ENCODE data around the gene PRRT1B.

Gene PRRT1B

GRCh38 chr9:131577005-131578000, 32.0 kb downstream of the PRRT1B start:
- intact Hi-C loops (cut with DNase I) = no loop called here
- peak in 2 of 10 donors; percentile 52 to 69 for DNase-seq

GRCh38 chr9:131578021-131578420, 32.7 kb downstream of the PRRT1B start:
- intact Hi-C loops (cut with DNase I) = no loop called here
- peak in 2 of 10 donors; percentile 81 to 85 for DNase-seq

- DNase-seq = peak in 3 of 10 donors; percentile 34 to 87 (median 79)
- intact Hi-C loops (cut with DNase I) = no loop called here
Observed at GRCh38 chr9:131578731-131579504, 33.6 kb downstream of the PRRT1B start.

- peak in 2 of 10 donors; percentile 33 to 79 for DNase-seq
- intact Hi-C loops (cut with DNase I) = no loop called here
Observed at GRCh38 chr9:131579789-131580211, 34.5 kb downstream of the PRRT1B start.

GRCh38 chr9:131580358-131580757, 35.0 kb downstream of the PRRT1B start:
- DNase-seq = peak in 1 of 10 donors; percentile 46
- intact Hi-C loops (cut with DNase I) = no loop called here

GRCh38 chr9:131582056-131582455, 36.7 kb downstream of the PRRT1B start:
- intact Hi-C loops (cut with DNase I) = no loop called here
- DNase-seq = peak in 1 of 10 donors; percentile 81

GRCh38 chr9:131582466-131583336, 37.4 kb downstream of the PRRT1B start:
- intact Hi-C loops (cut with DNase I) = no loop called here
- DNase-seq = peak in 2 of 10 donors; percentile 44 to 71

- peak in 1 of 10 donors; percentile 57 for DNase-seq
- intact Hi-C loops (cut with DNase I) = no loop called here
Observed at GRCh38 chr9:131583337-131583645, 38.0 kb downstream of the PRRT1B start.

- intact Hi-C loops (cut with DNase I) = no loop called here
- peak in 1 of 10 donors; percentile 74 for DNase-seq
Observed at GRCh38 chr9:131583836-131584555, 38.7 kb downstream of the PRRT1B start.

- DNase-seq = peak in 1 of 10 donors; percentile 65
Observed at GRCh38 chr9:131584858-131585257, 39.5 kb downstream of the PRRT1B start.

GRCh38 chr9:131585375-131585774, 40.1 kb downstream of the PRRT1B start:
- intact Hi-C loops (cut with DNase I) = no loop called here
- DNase-seq = peak in 1 of 10 donors; percentile 84

More at GRCh38 chr9:131584858-131585257, 39.5 kb downstream of the PRRT1B start:
- intact Hi-C loops (cut with DNase I) = no loop called here

GRCh38 chr9:131587331-131587730, 42.0 kb downstream of the PRRT1B start:
- peak in 1 of 10 donors; percentile 19 for DNase-seq
- intact Hi-C loops (cut with DNase I) = no loop called here

- DNase-seq = peak in 1 of 10 donors; percentile 40
- intact Hi-C loops (cut with DNase I) = no loop called here
Observed at GRCh38 chr9:131587906-131588305, 42.6 kb downstream of the PRRT1B start.

- DNase-seq = peak in 1 of 10 donors; percentile 27
- intact Hi-C loops (cut with DNase I) = no loop called here
Observed at GRCh38 chr9:131588396-131588795, 43.1 kb downstream of the PRRT1B start.

- intact Hi-C loops (cut with DNase I) = no loop called here
- DNase-seq = peak in 1 of 10 donors; percentile 67
Observed at GRCh38 chr9:131589124-131589711, 43.9 kb downstream of the PRRT1B start.

- DNase-seq = no peak
- intact Hi-C loops (cut with DNase I) = no loop called here
Observed at GRCh38 chr9:131589993-131590392, 44.7 kb downstream of the PRRT1B start.

- no peak for DNase-seq
- intact Hi-C loops (cut with DNase I) = no loop called here
Observed at GRCh38 chr9:131590449-131590848, 45.1 kb downstream of the PRRT1B start.

GRCh38 chr9:131590907-131591844, 45.9 kb downstream of the PRRT1B start:
- peak; percentile 50 to 96 (median 78) for DNase-seq
- intact Hi-C loops (cut with DNase I) = loop anchor here (1.0 kb wide), 1 partner anchor 149 kb away; the partner anchor contains the start of gene RAPGEF1

All from posterior cingulate gyrus (tissue), 11 donors.